NOMO-1 (cell line): ENCODE data around the gene STX10.

Experiments used
- DNase-seq, 2 experiments: peaks; one replicate each; lab custom pipeline; 2025; ENCODE audit not compliant: unreplicated experiment in 2 of 2; lab: John Stamatoyannopoulos, UW

STX10 gene

GRCh38 chr19:13165162-13165997 lies 15.2 kb upstream of the STX10 start:
- DNase-seq: no peak

- DNase-seq: peak in 1 of 2 experiments; percentile 38
Measured at GRCh38 chr19:13164343-13165161, 14.4 kb upstream of the STX10 start.

DNA sequence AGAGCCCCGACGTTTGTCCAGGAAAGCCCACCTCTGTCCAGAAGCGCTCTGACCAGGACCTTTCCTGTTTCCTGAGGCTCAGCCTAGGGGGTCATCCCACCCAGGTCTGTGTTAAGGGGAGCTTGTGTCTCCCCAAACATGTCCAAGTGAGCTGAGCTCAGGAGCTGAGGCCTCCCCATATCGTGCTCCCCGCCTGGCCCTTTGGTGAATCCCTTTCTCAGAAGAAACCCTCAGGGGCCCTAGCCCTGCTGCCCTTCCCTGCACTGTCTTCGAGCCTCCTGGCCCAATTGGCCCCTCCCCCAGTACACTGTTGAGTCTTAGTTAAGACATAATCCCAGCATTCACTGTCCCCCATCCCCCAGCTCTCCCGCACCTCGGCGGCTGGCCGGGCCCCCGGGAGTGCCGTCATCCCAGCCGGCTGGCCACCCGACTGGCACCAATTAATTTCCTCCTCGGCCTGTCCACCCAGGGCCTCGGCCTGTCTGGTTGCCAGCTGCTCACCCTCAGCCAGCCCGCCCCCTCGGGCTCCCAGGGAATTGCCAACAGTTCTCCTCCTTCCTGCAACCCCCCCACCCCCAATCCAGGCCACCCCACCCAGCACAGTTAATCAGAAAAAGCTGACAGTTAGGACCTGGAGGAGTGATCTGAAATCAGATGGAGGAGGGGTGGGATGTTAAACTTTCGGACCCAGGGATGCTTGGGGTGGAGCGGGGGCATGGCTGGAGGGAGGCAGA lies 13.6 kb upstream of the STX10 start:
- DNase-seq: peak; percentile 35 to 46

- DNase-seq: peak; percentile 91 to 94
Measured at GRCh38 chr19:13162724-13163608, 12.8 kb upstream of the STX10 start.

- DNase-seq: no peak
Measured at GRCh38 chr19:13160557-13160956, 10.4 kb upstream of the STX10 start.

DNA sequence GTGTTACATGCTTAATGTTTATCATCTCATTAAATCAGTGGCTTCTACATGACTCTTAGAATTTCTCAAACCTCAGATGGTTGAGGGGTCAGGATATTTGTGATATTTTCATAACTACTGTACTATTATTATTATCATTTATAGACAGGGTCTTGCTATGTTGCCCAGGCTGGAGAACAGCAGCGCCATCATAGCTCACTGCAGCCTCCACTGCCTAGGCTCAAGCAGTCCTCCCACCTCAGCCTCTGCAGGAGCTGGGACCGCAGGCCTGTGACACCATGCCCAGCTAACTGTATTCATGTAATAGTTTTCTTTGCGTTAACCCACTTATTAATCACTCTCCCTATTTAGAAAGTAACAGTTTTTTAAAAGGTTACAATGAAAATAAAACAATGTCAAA lies 9.5 kb upstream of the STX10 start:
- DNase-seq: no peak

DNA sequence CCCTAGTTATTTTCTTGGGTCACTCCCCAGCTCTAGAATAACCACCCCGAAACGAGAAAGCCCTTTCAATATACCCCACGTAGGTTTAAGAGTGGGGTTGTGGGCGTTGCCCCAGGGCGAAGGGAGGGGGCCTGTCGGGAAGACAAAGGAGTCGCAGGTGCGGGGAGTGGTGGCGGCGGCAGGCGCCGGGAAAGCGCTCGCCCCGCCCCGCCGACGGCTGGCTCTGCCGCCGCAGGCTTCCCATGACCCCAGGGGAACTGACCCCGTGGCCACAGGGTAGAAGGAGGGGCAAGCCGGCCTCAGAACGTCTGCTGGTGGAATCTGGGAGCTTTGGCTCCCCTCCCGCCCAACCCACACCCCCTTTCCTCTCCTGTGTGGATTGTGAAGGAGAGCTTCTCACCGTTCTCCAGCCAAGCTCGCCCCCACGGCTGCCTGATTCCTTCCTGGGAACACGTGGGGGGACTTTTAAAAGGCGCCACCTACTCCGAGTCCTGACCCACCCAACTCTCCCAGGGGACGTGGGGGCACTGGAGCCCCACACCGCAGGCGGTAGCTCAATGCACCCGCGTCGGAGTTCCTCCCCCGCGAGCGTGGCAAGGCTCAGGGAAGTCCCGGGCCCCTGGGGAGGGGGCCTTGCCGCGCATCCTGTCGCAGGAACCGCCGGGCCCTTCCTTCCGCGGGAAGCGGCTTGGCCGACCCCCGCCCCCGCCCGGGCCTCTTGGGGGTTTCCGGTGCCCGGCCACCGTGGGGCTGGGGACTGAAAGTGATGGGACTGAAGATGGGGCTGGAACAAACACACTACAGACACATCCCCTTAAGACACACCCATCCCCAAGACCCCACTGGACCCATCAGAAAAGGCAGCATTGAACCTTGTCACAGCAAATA lies 5.5 kb upstream of the STX10 start:
- peak; percentile 25 to 35 for DNase-seq

GRCh38 chr19:13154911-13155471 lies 4.8 kb upstream of the STX10 start:
- DNase-seq: peak; percentile 31 to 67

- DNase-seq: peak; percentile 53 to 74
Measured at GRCh38 chr19:13154241-13154778, 4.1 kb upstream of the STX10 start.

DNA sequence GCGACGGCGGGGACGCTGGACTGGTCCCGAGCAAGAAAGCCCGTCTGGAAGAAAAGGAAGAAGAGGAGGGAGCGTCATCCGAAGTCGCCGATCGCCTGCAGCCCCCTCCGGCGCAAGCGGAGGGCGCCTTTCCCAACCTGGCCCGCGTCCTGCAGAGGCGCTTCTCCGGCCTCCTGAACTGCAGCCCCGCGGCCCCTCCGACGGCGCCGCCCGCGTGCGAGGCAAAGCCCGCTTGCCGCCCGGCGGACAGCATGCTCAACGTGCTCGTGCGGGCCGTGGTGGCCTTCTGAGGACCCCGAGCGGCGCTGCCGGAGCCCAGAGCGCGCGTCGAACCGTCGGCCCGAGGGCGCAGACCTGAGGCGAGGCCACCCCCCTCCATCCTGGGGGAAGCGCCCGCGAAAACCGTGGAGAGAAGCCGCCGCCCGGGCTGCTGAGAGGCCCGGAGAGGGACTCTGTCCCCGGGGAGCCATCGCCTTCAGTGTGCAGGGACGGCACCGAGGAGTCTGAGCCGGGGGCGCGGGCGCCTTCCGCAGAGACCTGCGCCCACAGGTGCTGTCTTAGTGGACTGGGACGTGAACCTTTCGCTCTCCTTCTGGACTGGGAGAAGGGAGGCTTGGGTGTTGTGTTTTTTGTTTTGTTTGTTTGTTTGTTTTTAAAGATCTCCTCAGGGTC lies 3.5 kb upstream of the STX10 start:
- DNase-seq: peak in 1 of 2 experiments; percentile 58

- DNase-seq: peak; percentile 80 to 91
Measured at GRCh38 chr19:13152974-13153568, 2.9 kb upstream of the STX10 start.

- peak in 1 of 2 experiments; percentile 63 for DNase-seq
Measured at GRCh38 chr19:13152356-13152973, 2.3 kb upstream of the STX10 start.

DNA sequence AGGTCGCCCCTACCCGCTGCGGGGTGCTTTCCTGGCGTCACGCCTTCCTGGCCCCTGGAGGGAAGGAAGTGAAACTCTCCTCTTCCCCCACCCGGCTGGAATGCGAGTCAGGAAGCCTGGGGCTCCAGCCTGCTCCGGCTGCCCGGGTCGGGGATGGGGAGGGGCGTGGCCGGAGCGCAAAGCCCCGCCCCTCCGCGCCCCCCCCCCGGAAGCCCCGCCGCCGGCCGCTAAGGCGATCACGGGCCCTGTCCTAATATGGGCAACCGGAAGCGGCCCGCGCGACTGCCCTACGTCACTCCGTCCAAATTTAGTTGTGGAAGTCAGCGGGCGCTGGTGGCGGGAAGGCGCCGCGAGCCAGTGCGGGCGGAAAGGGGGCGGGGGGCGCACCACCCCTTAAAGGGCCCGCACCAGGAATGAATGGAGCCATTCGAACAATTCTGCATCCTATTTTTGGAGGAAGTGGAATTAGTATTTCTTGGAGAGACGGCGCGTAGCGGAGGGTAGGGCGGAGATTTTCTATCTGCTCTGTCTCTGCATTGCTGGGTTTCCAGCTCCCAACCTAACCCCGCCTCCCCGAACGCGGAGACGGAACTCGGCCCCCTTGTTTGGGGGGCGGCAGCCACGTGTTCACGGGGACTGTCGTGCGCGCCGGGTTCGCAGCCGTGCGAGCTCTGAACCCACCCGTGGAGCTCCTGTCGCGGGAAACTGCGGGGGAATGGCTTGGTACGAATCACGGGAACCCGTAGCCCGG lies 1.6 kb upstream of the STX10 start:
- peak; percentile 96 to 98 for DNase-seq

DNA sequence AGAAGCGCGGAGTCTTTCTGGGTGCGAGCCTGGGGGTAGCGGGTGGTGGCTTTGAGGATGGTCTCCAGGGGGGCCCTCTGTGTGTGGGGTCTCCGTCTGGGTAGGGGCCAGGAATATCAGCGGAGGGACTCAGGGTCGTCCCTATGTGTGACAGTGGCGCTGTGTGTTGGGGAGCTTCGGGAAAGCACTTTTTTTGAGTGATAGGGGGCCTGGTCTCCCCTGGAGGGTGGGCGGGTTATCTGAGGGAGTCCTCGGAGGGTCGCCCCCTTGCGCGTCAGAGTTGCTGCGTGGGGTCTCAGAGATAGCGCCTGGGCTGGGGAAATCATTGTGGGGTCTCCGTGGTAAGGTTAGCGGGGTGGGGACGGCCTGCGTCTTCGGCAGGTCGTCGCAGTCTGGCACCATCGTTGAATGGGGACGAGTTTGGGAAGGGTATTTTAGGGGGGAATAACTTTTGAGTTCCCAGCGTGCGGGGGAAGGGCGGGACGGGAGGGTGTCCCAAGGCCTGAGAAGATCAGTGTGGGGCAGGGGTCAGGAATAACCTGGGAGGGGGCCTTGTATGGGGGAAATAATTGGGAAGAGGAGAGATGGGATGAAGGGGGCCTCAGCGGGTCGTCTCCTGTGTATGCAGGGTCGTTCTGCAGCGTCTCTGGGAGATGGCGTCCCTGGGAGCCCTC lies 893 bp upstream of the STX10 start:
- DNase-seq: no peak

GRCh38 chr19:13149628-13150186 lies 468 bp downstream of the STX10 start:
- peak; percentile 33 to 47 for DNase-seq
